Epithelial cell of esophagus (primary cell): ENCODE data around the gene USP13.

Experiments
- DNase-seq: peaks from one replicate; pipeline ENCODE4 v3.0.0; 2010; ENCODE audit warnings: low read depth
- H3K4me3 ChIP-seq: 2 replicates; pipeline ENCODE4 v1.5.1; 2011; ENCODE audit warnings: mild to moderate bottlenecking, low read length, control low read depth
- CTCF ChIP-seq: IDR thresholded peaks from 2 replicates; pipeline ENCODE4 v1.5.1; 2011; ENCODE audit warnings: low read depth, mild to moderate bottlenecking, low read length, control low read depth, inconsistent platforms; ENCODE audit not compliant: insufficient read depth; ENCODE audit errors: missing control alignments

Gene USP13

GRCh38 chr3:179731544-179731943 lies 78.7 kb downstream of the USP13 start:
- TF ChIP-seq CTCF = no peak
- H3K4me3 ChIP-seq = no peak overlapping the region
- DNase-seq = no peak

- no peak for DNase-seq
- H3K4me3 ChIP-seq = no peak overlapping the region
- TF ChIP-seq CTCF = no peak
Measured at GRCh38 chr3:179732661-179733348, 80.0 kb downstream of the USP13 start.

- TF ChIP-seq CTCF = no peak
- H3K4me3 ChIP-seq = no peak overlapping the region
- no peak for DNase-seq
Measured at GRCh38 chr3:179733797-179734196, 81.0 kb downstream of the USP13 start.

- no peak for TF ChIP-seq CTCF
- no peak overlapping the region for H3K4me3 ChIP-seq
- DNase-seq = peak; percentile 15
Measured at GRCh38 chr3:179734497-179735281, 81.8 kb downstream of the USP13 start.

- H3K4me3 ChIP-seq = no peak overlapping the region
- peak; percentile 40 for DNase-seq
- no peak for TF ChIP-seq CTCF
Measured at GRCh38 chr3:179735321-179735720, 82.5 kb downstream of the USP13 start.

- TF ChIP-seq CTCF = no peak
- no peak for DNase-seq
- H3K4me3 ChIP-seq = no peak overlapping the region
Measured at GRCh38 chr3:179738998-179739397, 86.2 kb downstream of the USP13 start.
